Caco-2 (cell line): ENCODE measurements around the gene KRCC1. TPM values are rescaled to one million over a fixed set of nuclear protein-coding genes. Genes with fewer than 3 reads are reported as not detected.

ENCODE experiments used
- BruUV-seq: library from RNA; stranded (reverse); fragments of 400-500 nt; replicated peaks from 2 replicates; lab custom pipeline; 2021; lab: Mats Ljungman, UMichigan
- CTCF ChIA-PET: fragments of 300-600 bp; sonication (Branson Sonifier 250); formaldehyde crosslinking; loops from one replicate; lab custom pipeline; 2022; ENCODE audit warnings: antibody characterized with exemption; lab: Charles Lee
- POLR2A ChIA-PET: fragments of 300-600 bp; sonication (Branson Sonifier 250); formaldehyde crosslinking; loops from one replicate; lab custom pipeline; 2022; ENCODE audit warnings: antibody characterized with exemption; lab: Charles Lee
- DNase-seq, 2 experiments: peaks; one replicate each; pipeline versions ENCODE4 v3.0.0 to v3.0.0-alpha.2; 2020 to 2022
- H3K27me3 ChIP-seq: replicated peaks from 2 replicates; pipeline ENCODE4 v1.6.0; 2011; ENCODE audit warnings: low read length; ENCODE audit not compliant: control insufficient read depth, insufficient read depth
- H3K36me3 ChIP-seq: 2 replicates; pipeline ENCODE4 v1.5.1; 2011; ENCODE audit warnings: low read length; ENCODE audit not compliant: control insufficient read depth, insufficient read depth
- H3K4me1 ChIP-seq: fragments of 250-450 bp; sonication (Bioruptor Pico); 2 replicates; pipeline ENCODE4 v1.5.1; 2020; ENCODE audit warnings: mild to moderate bottlenecking
- H3K4me3 ChIP-seq: 2 replicates; pipeline ENCODE4 v1.5.1; 2011; ENCODE audit warnings: low read depth, mild to moderate bottlenecking, control low read depth, low read length
- H3K9me3 ChIP-seq: fragments of 250-450 bp; sonication (Bioruptor Pico); 2 replicates; pipeline ENCODE4 v1.5.1; 2020; ENCODE audit warnings: mild to moderate bottlenecking, moderate library complexity
- H3K27ac Mint-ChIP-seq: one replicate; pipeline ENCODE4 v1.8.0; 2022; ENCODE audit warnings: mixed read lengths; ENCODE audit not compliant: unreplicated experiment
- H3K27me3 Mint-ChIP-seq: one replicate; pipeline ENCODE4 v1.8.0; 2022; ENCODE audit warnings: mixed read lengths; ENCODE audit not compliant: insufficient read depth, unreplicated experiment
- H3K36me3 Mint-ChIP-seq: one replicate; pipeline ENCODE4 v1.8.0; 2022; ENCODE audit warnings: mild to moderate bottlenecking, mixed read lengths; ENCODE audit not compliant: insufficient read depth, unreplicated experiment
- H3K4me1 Mint-ChIP-seq: one replicate; pipeline ENCODE4 v1.8.0; 2022; ENCODE audit warnings: low read depth, mixed read lengths; ENCODE audit not compliant: unreplicated experiment
- H3K4me3 Mint-ChIP-seq: one replicate; pipeline ENCODE4 v1.8.0; 2022; ENCODE audit warnings: mild to moderate bottlenecking, moderate library complexity, mixed read lengths; ENCODE audit not compliant: unreplicated experiment
- H3K9me3 Mint-ChIP-seq: one replicate; pipeline ENCODE4 v1.8.0; 2022; ENCODE audit warnings: mixed read lengths; ENCODE audit not compliant: unreplicated experiment
- CTCF ChIP-seq, 2 experiments: fragments of 200-600 bp in 1 of 2; IDR thresholded peaks; 1 replicate in 1 of 2; 2 replicates in 1 of 2; pipeline versions ENCODE4 v1.5.1 to v1.8.0; 2011 to 2022; ENCODE audit warnings: antibody characterized with exemption in 1 of 2, control low read depth in 1 of 2, inconsistent platforms in 1 of 2, low read depth in 1 of 2, low read length in 1 of 2, mild to moderate bottlenecking in 1 of 2, moderate library complexity in 1 of 2; ENCODE audit not compliant: insufficient read depth in 1 of 2, severe bottlenecking in 1 of 2, unreplicated experiment in 1 of 2
- intact Hi-C: fragments of 100-400 bp; cut with micrococcal nuclease; formaldehyde crosslinking; loops from one replicate; pipeline ENCODE4 v1.10.0; 2022; ENCODE audit not compliant: unreplicated experiment
- total RNA-seq: library from RNA; stranded (reverse); gene quantifications from 2 replicates; pipeline ENCODE4 v1.2.3, GENCODE V29; 2022

KRCC1 gene
- total RNA-seq, 1 experiment from 2014 or later = 7.6 TPM

- Mint-ChIP-seq H3K4me3 (no peak overlapping the region), H3K4me1 (peaks cover 6% of the 10 kb centered on the region), H3K27me3 (no peaks in the 10 kb centered on the region), H3K36me3 (peaks cover 6% of the 10 kb centered on the region), H3K27ac (no peak overlapping the region), H3K9me3 (no peaks in the 10 kb centered on the region)
- no TSS peak for BruUV-seq
- intact Hi-C loops = no loop called here
- TF ChIP-seq CTCF (IDR thresholded peaks at IDR 0.05; ENCODE audit: insufficient read depth in 1 of 2, low read depth in 1 of 2, low read length in 1 of 2, severe bottlenecking in 1 of 2, unreplicated experiment in 1 of 2) = no peak
- no peaks in the 10 kb centered on the region for H3K4me1 ChIP-seq
- CTCF ChIA-PET = interaction anchor here (1.5 kb wide), 1 partner anchor 50 kb away, joined by 4 read pairs; no protein-coding TSS in a partner anchor
- H3K4me3 ChIP-seq = no peak overlapping the region
- H3K9me3 ChIP-seq = no peaks in the 10 kb centered on the region
- no peaks in the 10 kb centered on the region for H3K36me3 ChIP-seq
- H3K27me3 ChIP-seq = no peaks in the 10 kb centered on the region
- POLR2A ChIA-PET = no interaction called here
- DNase-seq = no peak
Observed at GRCh38 chr2:88010136-88010535, 45.4 kb downstream of the KRCC1 start.

GRCh38 chr2:88006912-88007439 lies 48.6 kb downstream of the KRCC1 start:
- no TSS peak for BruUV-seq
- no peaks in the 10 kb centered on the region for H3K9me3 ChIP-seq
- intact Hi-C loops = no loop called here
- H3K4me1 ChIP-seq = no peaks in the 10 kb centered on the region
- H3K27me3 Mint-ChIP-seq = no peaks in the 10 kb centered on the region
- peaks cover 6% of the 10 kb centered on the region for H3K36me3 Mint-ChIP-seq
- H3K4me1 Mint-ChIP-seq = peaks cover 6% of the 10 kb centered on the region
- H3K4me3 Mint-ChIP-seq = no peak overlapping the region
- no peak for TF ChIP-seq CTCF (IDR thresholded peaks at IDR 0.05; ENCODE audit: insufficient read depth in 1 of 2, low read depth in 1 of 2, low read length in 1 of 2, severe bottlenecking in 1 of 2, unreplicated experiment in 1 of 2)
- no peaks in the 10 kb centered on the region for H3K9me3 Mint-ChIP-seq
- POLR2A ChIA-PET = no interaction called here
- no peaks in the 10 kb centered on the region for H3K36me3 ChIP-seq
- no peak overlapping the region for H3K27ac Mint-ChIP-seq
- no peaks in the 10 kb centered on the region for H3K27me3 ChIP-seq
- CTCF ChIA-PET = no interaction called here
- H3K4me3 ChIP-seq = no peak overlapping the region
- no peak for DNase-seq

- intact Hi-C loops = no loop called here
- DNase-seq = no peak
- POLR2A ChIA-PET = no interaction called here
- peaks cover 6% of the 10 kb centered on the region for H3K36me3 Mint-ChIP-seq
- H3K4me1 Mint-ChIP-seq = no peaks in the 10 kb centered on the region
- H3K27ac Mint-ChIP-seq = no peak overlapping the region
- CTCF ChIA-PET = no interaction called here
- Histone ChIP-seq H3K4me3 (no peak overlapping the region), H3K4me1 (no peaks in the 10 kb centered on the region), H3K36me3 (no peaks in the 10 kb centered on the region), H3K27me3 (no peaks in the 10 kb centered on the region), H3K9me3 (no peaks in the 10 kb centered on the region)
- no peak overlapping the region for H3K4me3 Mint-ChIP-seq
- no peaks in the 10 kb centered on the region for H3K27me3 Mint-ChIP-seq
- TF ChIP-seq CTCF (IDR thresholded peaks at IDR 0.05; ENCODE audit: insufficient read depth in 1 of 2, low read depth in 1 of 2, low read length in 1 of 2, severe bottlenecking in 1 of 2, unreplicated experiment in 1 of 2) = no peak
- no peaks in the 10 kb centered on the region for H3K9me3 Mint-ChIP-seq
- no TSS peak for BruUV-seq
Observed at GRCh38 chr2:88005776-88006175, 49.8 kb downstream of the KRCC1 start.
